Liver (tissue), 3 donors: ENCODE results near the gene HEBP2.

Source experiments
- ATF3 ChIP-seq: IDR thresholded peaks from 2 replicates; pipeline ENCODE4 v1.6.1; 2016; ENCODE audit warnings: antibody characterized with exemption
- CTCF ChIP-seq: fragments of 150-350 bp; IDR thresholded peaks from 2 replicates; pipeline ENCODE4 v1.5.1; 2017; ENCODE audit warnings: improper control_type of control experiment, low read depth, low read length; ENCODE audit not compliant: missing input control
- EGR1 ChIP-seq, 2 donors: IDR thresholded peaks; 2 replicates each; pipeline ENCODE4 v1.6.1; 2016 to 2018; ENCODE audit warnings: antibody characterized with exemption in 2 of 2, low read depth in 2 of 2
- FOXA1 ChIP-seq: IDR thresholded peaks from 2 replicates; pipeline ENCODE4 v1.6.1; 2016; ENCODE audit warnings: antibody characterized with exemption
- GABPA ChIP-seq, 2 donors: IDR thresholded peaks in 1 of 2; conservative IDR thresholded peaks in 1 of 2; 2 replicates each; pipeline ENCODE4 v1.6.1; 2016; ENCODE audit warnings: antibody characterized with exemption in 2 of 2, mild to moderate bottlenecking in 1 of 2, moderate library complexity in 1 of 2
- HNF4A ChIP-seq, 2 donors: conservative IDR thresholded peaks; 2 replicates each; pipeline ENCODE4 v1.6.1; 2016; ENCODE audit warnings: antibody characterized with exemption in 2 of 2, mild to moderate bottlenecking in 2 of 2
- MAX ChIP-seq: IDR thresholded peaks from 2 replicates; pipeline ENCODE4 v1.6.1; 2016; ENCODE audit warnings: antibody characterized with exemption
- RAD21 ChIP-seq, 2 donors: IDR thresholded peaks; 2 replicates each; pipeline ENCODE4 v1.6.1; 2016; ENCODE audit warnings: antibody characterized with exemption in 2 of 2, mild to moderate bottlenecking in 2 of 2
- SP1 ChIP-seq: IDR thresholded peaks from 2 replicates; pipeline ENCODE4 v1.6.1; 2018; ENCODE audit warnings: antibody characterized with exemption, mild to moderate bottlenecking
- TAF1 ChIP-seq: conservative IDR thresholded peaks from 2 replicates; pipeline ENCODE4 v1.6.1; 2016; ENCODE audit warnings: antibody characterized with exemption, mild to moderate bottlenecking
- YY1 ChIP-seq: IDR thresholded peaks from 2 replicates; pipeline ENCODE4 v1.6.1; 2016; ENCODE audit warnings: antibody characterized with exemption, mild to moderate bottlenecking
- donor health status: healthy.
- donor health status: healthy.

GRCh38 chr6:138430361-138431145, 26.5 kb downstream of the HEBP2 start:
- TF ChIP-seq ATF3 (no peak), CTCF (no peak), MAX (no peak), GABPA (IDR thresholded peaks at IDR 0.05 in 1 of 2, conservative IDR thresholded peaks at IDR 0.05 in 1 of 2) (no peak), RAD21 (IDR thresholded peaks at IDR 0.05) (no peak), TAF1 (no peak), YY1 (no peak), FOXA1 (no peak), SP1 (no peak), HNF4A (conservative IDR thresholded peaks at IDR 0.05) (no peak), EGR1 (IDR thresholded peaks at IDR 0.05; ENCODE audit: low read depth in 2 of 2) (no peak)
